Gastroesophageal sphincter (tissue), 4 donors: ENCODE results near the gene JAK2. TPM values are rescaled to one million over a fixed set of nuclear protein-coding genes. Genes with fewer than 3 reads are reported as not detected.

ENCODE experiments used
- ATAC-seq: fragments of 150-250 bp; one replicate; pipeline ENCODE4 v1.9.1; 2016; ENCODE audit warnings: mild to moderate bottlenecking, moderate library complexity
- H3K27ac ChIP-seq, 4 donors: fragments of 200-600 bp; sonication (generic) in 3 of 4; 1 replicate in 3 of 4; 2 replicates in 1 of 4; pipeline ENCODE4 v1.5.1; 2016 to 2019
- H3K27me3 ChIP-seq: fragments of 200-600 bp; sonication (generic); one replicate; pipeline ENCODE4 v1.5.1; 2019
- H3K36me3 ChIP-seq, 2 donors: fragments of 200-600 bp; sonication (generic); one replicate each; pipeline ENCODE4 v1.5.1; 2019; ENCODE audit warnings: control low read depth in 1 of 2
- H3K4me1 ChIP-seq, 3 donors: fragments of 200-600 bp; sonication (generic); 1 replicate in 2 of 3; 2 replicates in 1 of 3; pipeline ENCODE4 v1.5.1; 2016 to 2019; ENCODE audit warnings: control low read depth in 2 of 3
- H3K4me3 ChIP-seq, 2 donors: fragments of 200-600 bp; sonication (generic); one replicate each; pipeline ENCODE4 v1.5.1; 2019; ENCODE audit warnings: mild to moderate bottlenecking in 1 of 2, moderate library complexity in 1 of 2
- H3K9me3 ChIP-seq, 3 donors: fragments of 200-600 bp; sonication (generic); one replicate each; pipeline ENCODE4 v1.5.1; 2017 to 2019; ENCODE audit warnings: control low read depth in 2 of 3
- EP300 ChIP-seq: sonication (generic); formaldehyde crosslinking; IDR thresholded peaks from one replicate; pipeline ENCODE4 v1.6.1; 2017; ENCODE audit warnings: antibody characterized with exemption, mild to moderate bottlenecking
- POLR2A ChIP-seq, 2 donors: fragments of 450-650 bp; IDR thresholded peaks; one replicate each; pipeline ENCODE4 v1.6.1; 2017; ENCODE audit warnings: antibody characterized with exemption in 2 of 2, mild to moderate bottlenecking in 2 of 2, moderate library complexity in 1 of 2
- POLR2AphosphoS5 ChIP-seq: sonication (generic); formaldehyde crosslinking; IDR thresholded peaks from one replicate; pipeline ENCODE4 v1.6.1; 2017; ENCODE audit warnings: antibody characterized with exemption
- WGBS, 2 donors: methylation state at CpG; one replicate each; pipeline ENCODE4 v1.1.5; 2018; ENCODE audit warnings: low coverage in 1 of 2; 5-methylcytosine and 5-hydroxymethylcytosine counted together
- total RNA-seq, 4 donors: library from RNA; depleted of rRNA; stranded (reverse); fragments of >200 nt; gene quantifications; one replicate each; pipeline ENCODE4 v1.1.0, GENCODE V29; 2016
- TF ChIP-seq, protein P1 (sequence below), 4 experiments: fragments of 200-600 bp in 2 of 4; fragments of 450-650 bp in 2 of 4; sonication (generic) in 1 of 4; IDR thresholded peaks; one replicate each; pipeline ENCODE4 v1.5.1; 2017 to 2019; ENCODE audit warnings: antibody characterized with exemption in 4 of 4, mild to moderate bottlenecking in 2 of 4, moderate library complexity in 2 of 4

Gene JAK2
- total RNA-seq, 4 donors from 2014 or later, result 29.9 to 45.5 (median 35.8) TPM

- Histone ChIP-seq H3K9me3 (no peaks in the 10 kb centered on the region), H3K4me3 (peak overlapping the region; percentile 71 to 97), H3K36me3 (peaks cover 0 to 4% of the 10 kb centered on the region in 2 donors), H3K27me3 (no peaks in the 10 kb centered on the region), H3K27ac (peak overlapping the region in 3 of 4 donors; percentile 97 to 99 (median 99)), H3K4me1 (peaks cover 15 to 68% (median 28%) of the 10 kb centered on the region in 3 donors)
- ATAC-seq, result no peak
- WGBS, 2 donors, result 67 to 73% methylated on average over 4 of the region's 4 CpGs
- TF ChIP-seq POLR2A (IDR thresholded peaks at IDR 0.05), result no peak
- TF ChIP-seq, protein P1, sequence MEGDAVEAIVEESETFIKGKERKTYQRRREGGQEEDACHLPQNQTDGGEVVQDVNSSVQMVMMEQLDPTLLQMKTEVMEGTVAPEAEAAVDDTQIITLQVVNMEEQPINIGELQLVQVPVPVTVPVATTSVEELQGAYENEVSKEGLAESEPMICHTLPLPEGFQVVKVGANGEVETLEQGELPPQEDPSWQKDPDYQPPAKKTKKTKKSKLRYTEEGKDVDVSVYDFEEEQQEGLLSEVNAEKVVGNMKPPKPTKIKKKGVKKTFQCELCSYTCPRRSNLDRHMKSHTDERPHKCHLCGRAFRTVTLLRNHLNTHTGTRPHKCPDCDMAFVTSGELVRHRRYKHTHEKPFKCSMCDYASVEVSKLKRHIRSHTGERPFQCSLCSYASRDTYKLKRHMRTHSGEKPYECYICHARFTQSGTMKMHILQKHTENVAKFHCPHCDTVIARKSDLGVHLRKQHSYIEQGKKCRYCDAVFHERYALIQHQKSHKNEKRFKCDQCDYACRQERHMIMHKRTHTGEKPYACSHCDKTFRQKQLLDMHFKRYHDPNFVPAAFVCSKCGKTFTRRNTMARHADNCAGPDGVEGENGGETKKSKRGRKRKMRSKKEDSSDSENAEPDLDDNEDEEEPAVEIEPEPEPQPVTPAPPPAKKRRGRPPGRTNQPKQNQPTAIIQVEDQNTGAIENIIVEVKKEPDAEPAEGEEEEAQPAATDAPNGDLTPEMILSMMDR (IDR thresholded peaks at IDR 0.05), result no peak
- TF ChIP-seq POLR2AphosphoS5, result no peak
- no peak for TF ChIP-seq EP300
These were observed 1.7 kb downstream of the JAK2 start for GRCh38 chr9:4986783-4987182.

DNA sequence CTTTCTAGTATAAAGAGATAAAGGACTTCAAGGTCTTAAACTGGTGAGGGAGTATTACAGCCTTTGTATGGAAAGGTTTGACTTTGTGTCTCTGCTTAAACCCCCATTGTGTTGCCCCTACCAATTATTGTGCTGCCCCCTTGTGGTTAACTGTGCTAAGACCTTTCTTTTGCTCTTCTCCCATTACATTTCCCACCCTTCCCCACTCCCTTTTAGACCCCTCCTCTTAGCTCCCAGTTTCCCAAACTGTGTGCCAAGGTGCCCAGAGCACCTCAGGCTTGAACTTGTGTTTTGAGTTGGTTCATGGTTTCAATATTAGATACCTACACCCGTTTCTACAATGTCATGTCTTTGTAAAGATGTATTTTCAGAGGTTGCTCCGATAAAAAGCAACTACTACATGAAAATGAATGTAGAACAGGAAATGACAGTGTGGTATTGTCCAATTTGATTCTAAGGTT is 2.9 kb downstream of the JAK2 start:
- Histone ChIP-seq H3K4me3 (peak overlapping the region; percentile 21 to 97), H3K27ac (no peak overlapping the region), H3K4me1 (peaks cover 15 to 67% (median 28%) of the 10 kb centered on the region in 3 donors), H3K27me3 (no peaks in the 10 kb centered on the region), H3K36me3 (peaks cover 0 to 17% of the 10 kb centered on the region in 2 donors), H3K9me3 (peaks cover 0 to 6% (median 0%) of the 10 kb centered on the region in 3 donors)
- no peak for TF ChIP-seq EP300
- TF ChIP-seq, protein P1 (IDR thresholded peaks at IDR 0.05), result peak; percentile 48 to 74 (median 60)
- no peak for ATAC-seq
- WGBS, 2 donors, result 29 to 59% methylated on average over 2 of the region's 2 CpGs

GRCh38 chr9:4992872-4993271 is 7.8 kb downstream of the JAK2 start:
- peaks cover 13 to 58% (median 14%) of the 10 kb centered on the region in 3 donors for H3K4me1 ChIP-seq
- TF ChIP-seq EP300, result no peak
- TF ChIP-seq, protein P1 (IDR thresholded peaks at IDR 0.05), result no peak
- TF ChIP-seq POLR2AphosphoS5, result no peak
- TF ChIP-seq POLR2A (IDR thresholded peaks at IDR 0.05), result no peak
- no peak overlapping the region for H3K27ac ChIP-seq
- no peaks in the 10 kb centered on the region for H3K27me3 ChIP-seq
- peaks cover 0 to 7% (median 0%) of the 10 kb centered on the region in 3 donors for H3K9me3 ChIP-seq
- WGBS, 2 donors, result 82 to 86% methylated on average over 1 of the region's 1 CpG
- peaks cover 0 to 22% of the 10 kb centered on the region in 2 donors for H3K36me3 ChIP-seq
- H3K4me3 ChIP-seq, result no peak overlapping the region
- ATAC-seq, result no peak

DNA sequence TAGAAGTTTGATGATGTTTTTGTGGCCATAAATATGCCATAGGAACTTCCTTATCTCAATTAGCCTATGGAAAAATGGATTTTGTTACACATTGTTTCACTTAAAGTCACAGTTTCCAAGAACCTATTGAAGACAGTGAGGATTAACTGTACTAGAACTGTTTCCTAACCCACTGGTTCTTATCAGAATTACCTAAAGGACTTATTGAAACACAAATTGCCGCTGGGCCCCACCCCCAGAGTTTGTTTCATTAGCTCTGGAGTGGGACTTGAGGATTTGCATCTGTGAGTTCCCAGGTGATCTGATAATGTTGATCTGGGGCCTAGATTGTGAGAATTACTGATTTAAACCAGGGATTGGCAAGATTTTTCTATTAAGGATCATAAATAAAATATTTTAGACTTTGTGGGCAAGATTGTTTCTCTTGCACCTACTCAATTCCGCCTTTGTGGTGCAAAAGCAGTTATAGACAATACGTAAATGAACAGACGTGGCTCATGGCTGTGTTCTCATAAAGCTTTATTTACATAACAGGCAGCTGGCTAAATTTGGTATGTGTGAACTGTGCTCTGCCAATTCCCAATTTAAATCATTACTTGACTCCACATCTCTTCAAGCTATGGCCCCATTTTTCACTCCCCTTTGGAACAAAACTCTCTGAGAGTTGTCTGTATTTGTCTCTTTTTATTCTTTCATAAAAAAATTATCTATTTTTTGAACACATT is 9.3 kb downstream of the JAK2 start:
- no peak overlapping the region for H3K27ac ChIP-seq
- peaks cover 0 to 7% (median 0%) of the 10 kb centered on the region in 3 donors for H3K9me3 ChIP-seq
- no peak for TF ChIP-seq POLR2AphosphoS5
- TF ChIP-seq, protein P1 (IDR thresholded peaks at IDR 0.05), result no peak
- no peak for TF ChIP-seq EP300
- TF ChIP-seq POLR2A (IDR thresholded peaks at IDR 0.05), result no peak
- H3K36me3 ChIP-seq, result peaks cover 0 to 29% of the 10 kb centered on the region in 2 donors
- no peak for ATAC-seq
- H3K4me3 ChIP-seq, result no peak overlapping the region
- peaks cover under 1 to 43% (median 10%) of the 10 kb centered on the region in 3 donors for H3K4me1 ChIP-seq
- WGBS, 2 donors, result 85 to 100% methylated on average over 1 to 4 of the region's 4 CpGs
- no peaks in the 10 kb centered on the region for H3K27me3 ChIP-seq

- Histone ChIP-seq H3K36me3 (peaks cover 0 to 36% of the 10 kb centered on the region in 2 donors), H3K4me1 (peaks cover 0 to 22% (median 3%) of the 10 kb centered on the region in 3 donors), H3K27ac (no peak overlapping the region), H3K27me3 (no peaks in the 10 kb centered on the region), H3K9me3 (peaks cover 0 to 7% (median 0%) of the 10 kb centered on the region in 3 donors), H3K4me3 (no peak overlapping the region)
- WGBS, 2 donors, result 92% methylated on average over 1 of the region's 3 CpGs; no CpG with 5 or more reads in 1 of the 2 donors
- ATAC-seq, result no peak
- TF ChIP-seq POLR2AphosphoS5 (no peak), EP300 (no peak), POLR2A (IDR thresholded peaks at IDR 0.05) (no peak)
- TF ChIP-seq, protein P1 (IDR thresholded peaks at IDR 0.05), result no peak
These were observed 12.1 kb downstream of the JAK2 start for GRCh38 chr9:4997196-4997595.
